AG04450 (cell line): ENCODE data around the gene PRKN. TPM values are rescaled to one million over a fixed set of nuclear protein-coding genes. Genes with fewer than 3 reads are reported as not detected.

ENCODE experiments used
- CTCF ChIA-PET: fragments of 300-600, 350-600 bp; formaldehyde crosslinking; extraction: SDS; loops from one replicate; lab custom pipeline; 2022; ENCODE audit warnings: antibody characterized with exemption, inconsistent platforms; lab: Charles Lee
- POLR2A ChIA-PET: fragments of 350-600 bp; formaldehyde crosslinking; extraction: SDS; loops from one replicate; lab custom pipeline; 2021; ENCODE audit warnings: antibody characterized with exemption, inconsistent platforms; lab: Yijun Ruan, JAX
- DNase-seq: peaks from one replicate; pipeline ENCODE4 v3.0.0-alpha.2; 2011; ENCODE audit warnings: low read depth, low spot score
- H3K27ac ChIP-seq: one replicate; pipeline ENCODE4 v1.5.1; 2012; ENCODE audit warnings: low read depth, low read length, control low read depth
- H3K27me3 ChIP-seq: one replicate; pipeline ENCODE4 v1.6.0; 2012; ENCODE audit warnings: low read length; ENCODE audit not compliant: control insufficient read depth, insufficient read depth
- H3K4me3 ChIP-seq: 2 replicates; pipeline ENCODE4 v1.5.1; 2011; ENCODE audit warnings: mild to moderate bottlenecking, low read depth, low read length, control low read depth
- H3K9me3 ChIP-seq: 2 replicates; pipeline ENCODE4 v1.5.1; 2012; ENCODE audit warnings: low read length; ENCODE audit not compliant: control insufficient read depth, insufficient read depth
- polyA plus RNA-seq: library from polyadenylated mRNA; depleted of rRNA; stranded (reverse); fragments of >200 nt; gene quantifications from 2 replicates; pipeline ENCODE4 v1.2.3, GENCODE V29; 2011
- TF ChIP-seq, protein P1 (sequence below): IDR thresholded peaks from 2 replicates; pipeline ENCODE4 v1.5.1; 2011; ENCODE audit warnings: low read depth, low read length, control low read depth, inconsistent platforms

The PRKN gene
- polyA plus RNA-seq, 1 experiment, result not detected

DNA sequence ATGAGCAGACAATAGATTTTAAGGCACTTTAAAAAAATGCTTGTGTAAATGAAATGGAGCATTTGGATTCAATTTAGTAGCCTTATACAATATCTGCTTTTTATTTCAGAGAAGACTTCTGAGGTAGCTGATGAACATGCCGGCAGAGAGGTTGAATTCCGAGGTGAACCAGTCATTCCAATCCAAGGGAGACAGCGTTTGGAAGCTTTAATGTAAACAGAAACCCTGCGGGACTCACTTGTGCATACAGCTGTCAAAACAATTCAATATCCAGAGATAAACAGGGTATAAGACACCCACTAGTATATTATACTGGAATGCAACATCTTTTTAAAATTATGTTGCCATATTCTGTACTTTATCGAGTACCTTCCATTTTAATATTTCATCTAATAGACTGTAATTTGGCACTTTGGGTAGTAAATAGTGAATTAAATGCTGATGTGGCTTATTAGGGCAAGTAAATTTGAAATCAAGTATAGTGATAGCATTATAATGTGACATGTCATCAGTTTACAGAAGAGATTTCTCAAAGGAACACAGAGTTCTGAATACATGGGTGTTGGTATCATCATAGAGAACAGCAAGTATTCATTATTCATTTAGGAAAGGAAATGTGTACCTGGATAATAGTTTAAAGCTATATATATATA, 347.7 kb downstream of the PRKN start:
- CTCF ChIA-PET, result no interaction called here
- Histone ChIP-seq H3K4me3 (no peak overlapping the region), H3K27ac (no peak overlapping the region), H3K9me3 (peaks cover 17% of the 10 kb centered on the region; the same call in 1 of the 2 replicates), H3K27me3 (no peaks in the 10 kb centered on the region)
- DNase-seq, result no peak
- TF ChIP-seq, protein P1, sequence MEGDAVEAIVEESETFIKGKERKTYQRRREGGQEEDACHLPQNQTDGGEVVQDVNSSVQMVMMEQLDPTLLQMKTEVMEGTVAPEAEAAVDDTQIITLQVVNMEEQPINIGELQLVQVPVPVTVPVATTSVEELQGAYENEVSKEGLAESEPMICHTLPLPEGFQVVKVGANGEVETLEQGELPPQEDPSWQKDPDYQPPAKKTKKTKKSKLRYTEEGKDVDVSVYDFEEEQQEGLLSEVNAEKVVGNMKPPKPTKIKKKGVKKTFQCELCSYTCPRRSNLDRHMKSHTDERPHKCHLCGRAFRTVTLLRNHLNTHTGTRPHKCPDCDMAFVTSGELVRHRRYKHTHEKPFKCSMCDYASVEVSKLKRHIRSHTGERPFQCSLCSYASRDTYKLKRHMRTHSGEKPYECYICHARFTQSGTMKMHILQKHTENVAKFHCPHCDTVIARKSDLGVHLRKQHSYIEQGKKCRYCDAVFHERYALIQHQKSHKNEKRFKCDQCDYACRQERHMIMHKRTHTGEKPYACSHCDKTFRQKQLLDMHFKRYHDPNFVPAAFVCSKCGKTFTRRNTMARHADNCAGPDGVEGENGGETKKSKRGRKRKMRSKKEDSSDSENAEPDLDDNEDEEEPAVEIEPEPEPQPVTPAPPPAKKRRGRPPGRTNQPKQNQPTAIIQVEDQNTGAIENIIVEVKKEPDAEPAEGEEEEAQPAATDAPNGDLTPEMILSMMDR, result no peak
- POLR2A ChIA-PET, result no interaction called here

DNA sequence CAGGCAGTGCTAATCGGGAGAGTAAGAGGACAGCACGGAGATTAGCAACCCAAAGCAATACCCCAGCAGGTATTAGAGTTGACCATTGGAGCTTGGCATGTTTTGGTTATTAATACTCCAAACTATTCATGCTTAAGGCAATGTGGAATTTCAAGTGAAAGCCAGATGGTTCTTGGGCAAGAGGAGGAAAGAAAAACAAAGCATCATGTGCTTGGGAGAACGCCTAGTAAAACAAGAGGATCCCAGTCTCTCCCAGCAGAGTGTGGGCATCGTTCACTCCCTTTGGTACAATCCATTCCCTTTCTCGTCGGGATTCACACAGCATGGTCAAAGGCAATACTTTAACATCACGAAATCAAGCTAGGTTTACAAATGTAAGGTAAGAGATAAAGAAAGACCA, 349.8 kb downstream of the PRKN start:
- peaks cover 17% of the 10 kb centered on the region; the same call in 1 of the 2 replicates for H3K9me3 ChIP-seq
- no peaks in the 10 kb centered on the region for H3K27me3 ChIP-seq
- ChIA-PET CTCF (no interaction called here), POLR2A (no interaction called here)
- H3K4me3 ChIP-seq, result no peak overlapping the region
- no peak overlapping the region for H3K27ac ChIP-seq
- TF ChIP-seq, protein P1, result no peak
- no peak for DNase-seq

DNA sequence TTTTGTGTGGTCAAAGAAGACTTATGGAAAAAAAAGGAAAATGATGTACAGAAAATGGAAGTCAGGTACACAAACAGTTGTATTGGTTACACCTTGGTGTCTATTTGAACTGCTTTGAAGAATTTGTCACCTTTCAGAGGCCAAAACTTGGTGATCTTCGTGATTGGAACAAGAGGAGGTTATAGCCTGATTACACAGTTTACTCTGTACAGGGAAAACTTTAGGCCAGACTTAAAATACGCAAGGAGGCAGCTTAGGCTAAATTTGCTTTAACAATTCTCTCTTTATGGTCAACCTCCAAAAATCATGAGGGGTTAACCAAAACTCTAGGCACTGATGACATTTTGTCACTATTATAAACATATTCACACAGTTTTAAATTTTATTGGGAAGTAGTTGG, 353.7 kb downstream of the PRKN start:
- DNase-seq, result no peak
- Histone ChIP-seq H3K4me3 (no peak overlapping the region), H3K9me3 (peaks cover 24% of the 10 kb centered on the region; the same call in 1 of the 2 replicates), H3K27me3 (no peaks in the 10 kb centered on the region), H3K27ac (no peak overlapping the region)
- TF ChIP-seq, protein P1, result no peak
- ChIA-PET POLR2A (no interaction called here), CTCF (no interaction called here)

DNA sequence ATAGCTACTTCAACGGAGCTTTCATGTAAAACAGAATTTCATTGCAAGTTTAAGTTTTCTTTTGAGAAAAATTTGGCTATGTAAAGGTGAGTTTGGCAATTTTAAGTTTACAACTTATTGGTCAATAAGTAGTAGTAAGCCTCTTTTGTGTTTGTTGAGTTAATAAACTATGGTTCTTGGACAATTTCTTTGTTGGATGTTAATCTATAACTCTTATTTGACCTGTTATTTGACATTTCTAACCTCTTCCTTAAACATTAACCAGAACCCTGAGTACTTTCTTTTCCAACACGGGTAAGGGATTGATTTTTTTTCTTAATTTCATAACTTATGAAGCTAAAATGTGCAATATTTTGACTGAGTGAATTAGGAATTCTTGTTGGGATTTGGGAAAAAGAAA, 354.4 kb downstream of the PRKN start:
- TF ChIP-seq, protein P1, result no peak
- Histone ChIP-seq H3K9me3 (peaks cover 24% of the 10 kb centered on the region; the same call in 1 of the 2 replicates), H3K27me3 (no peaks in the 10 kb centered on the region), H3K27ac (no peak overlapping the region), H3K4me3 (no peak overlapping the region)
- no peak for DNase-seq
- ChIA-PET POLR2A (no interaction called here), CTCF (no interaction called here)

DNA sequence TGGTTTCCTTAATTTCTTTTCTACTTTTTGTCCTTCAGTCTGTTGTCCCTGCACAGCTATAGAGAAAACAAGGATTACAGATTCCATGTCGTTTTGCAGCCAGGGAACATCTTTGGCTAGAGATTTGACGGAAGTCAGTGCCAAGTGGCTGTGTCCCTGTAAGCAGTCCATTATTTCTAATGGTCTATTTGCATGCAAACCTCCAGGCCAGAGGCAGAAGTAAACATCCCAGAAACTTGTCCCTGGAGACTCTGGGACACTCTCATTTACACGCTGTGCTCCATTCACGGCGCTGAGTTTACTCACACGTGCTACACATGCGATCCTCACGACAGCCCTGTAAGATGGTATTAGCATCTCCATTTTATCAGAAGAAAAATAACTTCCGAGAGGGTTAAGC, 355.5 kb downstream of the PRKN start:
- Histone ChIP-seq H3K4me3 (no peak overlapping the region), H3K9me3 (peaks cover 25% of the 10 kb centered on the region; the same call in 1 of the 2 replicates), H3K27ac (no peak overlapping the region), H3K27me3 (no peaks in the 10 kb centered on the region)
- TF ChIP-seq, protein P1, result no peak
- DNase-seq, result no peak
- ChIA-PET POLR2A (no interaction called here), CTCF (no interaction called here)
